Uterus (tissue), 2 donors: ENCODE results near the gene SLC43A3.

Experiments
- POLR2A ChIP-seq, 2 donors: fragments of 450-650 bp; IDR thresholded peaks; one replicate each; pipeline ENCODE4 v1.6.1; 2016; ENCODE audit warnings: antibody characterized with exemption in 2 of 2, mild to moderate bottlenecking in 1 of 2, moderate library complexity in 1 of 2
- TF ChIP-seq, protein P1 (sequence below), 4 experiments: fragments of 200-600 bp in 2 of 4; fragments of 450-650 bp in 2 of 4; sonication (generic) in 2 of 4; IDR thresholded peaks; one replicate each; pipeline ENCODE4 v1.5.1; 2016 to 2019; ENCODE audit warnings: antibody characterized with exemption in 4 of 4, mild to moderate bottlenecking in 2 of 4, moderate library complexity in 1 of 4

GRCh38 chr11:57476047-57476756 lies 49.3 kb upstream of the SLC43A3 start:
- TF ChIP-seq, protein P1, sequence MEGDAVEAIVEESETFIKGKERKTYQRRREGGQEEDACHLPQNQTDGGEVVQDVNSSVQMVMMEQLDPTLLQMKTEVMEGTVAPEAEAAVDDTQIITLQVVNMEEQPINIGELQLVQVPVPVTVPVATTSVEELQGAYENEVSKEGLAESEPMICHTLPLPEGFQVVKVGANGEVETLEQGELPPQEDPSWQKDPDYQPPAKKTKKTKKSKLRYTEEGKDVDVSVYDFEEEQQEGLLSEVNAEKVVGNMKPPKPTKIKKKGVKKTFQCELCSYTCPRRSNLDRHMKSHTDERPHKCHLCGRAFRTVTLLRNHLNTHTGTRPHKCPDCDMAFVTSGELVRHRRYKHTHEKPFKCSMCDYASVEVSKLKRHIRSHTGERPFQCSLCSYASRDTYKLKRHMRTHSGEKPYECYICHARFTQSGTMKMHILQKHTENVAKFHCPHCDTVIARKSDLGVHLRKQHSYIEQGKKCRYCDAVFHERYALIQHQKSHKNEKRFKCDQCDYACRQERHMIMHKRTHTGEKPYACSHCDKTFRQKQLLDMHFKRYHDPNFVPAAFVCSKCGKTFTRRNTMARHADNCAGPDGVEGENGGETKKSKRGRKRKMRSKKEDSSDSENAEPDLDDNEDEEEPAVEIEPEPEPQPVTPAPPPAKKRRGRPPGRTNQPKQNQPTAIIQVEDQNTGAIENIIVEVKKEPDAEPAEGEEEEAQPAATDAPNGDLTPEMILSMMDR (IDR thresholded peaks at IDR 0.05) = no peak
- TF ChIP-seq POLR2A (IDR thresholded peaks at IDR 0.05) = no peak
